GM23338 (cell line): ENCODE results near the gene LCOR. TPM values are rescaled to one million over a fixed set of nuclear protein-coding genes. Genes with fewer than 3 reads are reported as not detected.

Experiments used
- ATAC-seq: fragments of 200-7000 bp; cut with Tn5 transposase; 3 replicates; pipeline ENCODE4 v1.9.1; 2020
- DNase-seq: peaks from one replicate; pipeline ENCODE4 v3.0.0-alpha.2; 2015; ENCODE audit warnings: low spot score
- H2AFZ ChIP-seq: fragments of 200-600 bp; sonication (generic); 2 replicates; pipeline ENCODE4 v1.8.0; 2016; ENCODE audit warnings: antibody characterized with exemption, mild to moderate bottlenecking, moderate library complexity
- H3F3A ChIP-seq: fragments of 200-600 bp; sonication (generic); replicated peaks from 2 replicates; pipeline ENCODE4 v1.8.0; 2017; ENCODE audit warnings: antibody characterized with exemption, mixed run types, low read depth
- H3K27ac ChIP-seq: fragments of 200-600 bp; sonication (generic); 2 replicates; pipeline ENCODE4 v1.6.1; 2016; ENCODE audit warnings: low read depth
- H3K27me3 ChIP-seq: fragments of 200-600 bp; sonication (generic); 2 replicates; pipeline ENCODE4 v1.8.0; 2016; ENCODE audit warnings: mild to moderate bottlenecking, mixed run types, moderate library complexity; ENCODE audit not compliant: insufficient read depth
- H3K36me3 ChIP-seq: fragments of 200-600 bp; sonication (generic); 2 replicates; pipeline ENCODE4 v1.8.0; 2016; ENCODE audit warnings: mild to moderate bottlenecking; ENCODE audit not compliant: insufficient read depth
- H3K4me1 ChIP-seq: fragments of 200-600 bp; sonication (generic); 2 replicates; pipeline ENCODE4 v1.8.0; 2016; ENCODE audit warnings: mild to moderate bottlenecking, moderate library complexity; ENCODE audit not compliant: insufficient read depth
- H3K4me2 ChIP-seq: fragments of 200-600 bp; sonication (generic); 2 replicates; pipeline ENCODE4 v1.7.1; 2017; ENCODE audit warnings: mixed run types
- H3K4me3 ChIP-seq: fragments of 200-600 bp; sonication (generic); 2 replicates; pipeline ENCODE4 v1.6.1; 2016; ENCODE audit warnings: mixed run types
- H3K79me2 ChIP-seq: fragments of 200-600 bp; sonication (generic); replicated peaks from 2 replicates; pipeline ENCODE4 v1.8.0; 2017; ENCODE audit warnings: mild to moderate bottlenecking; ENCODE audit not compliant: insufficient read depth
- H3K9me2 ChIP-seq: fragments of 200-600 bp; sonication (generic); 2 replicates; pipeline ENCODE4 v1.8.0; 2017; ENCODE audit not compliant: insufficient read depth
- H4K20me1 ChIP-seq: fragments of 200-600 bp; sonication (generic); replicated peaks from 2 replicates; pipeline ENCODE4 v1.8.0; 2017; ENCODE audit warnings: mild to moderate bottlenecking; ENCODE audit not compliant: insufficient read depth
- H3K27ac Mint-ChIP-seq: 2 replicates; pipeline ENCODE4 v1.8.0; 2020; ENCODE audit warnings: inconsistent platforms, mild to moderate bottlenecking, moderate library complexity, mixed read lengths
- H3K27me3 Mint-ChIP-seq: 3 replicates; pipeline ENCODE4 v1.8.0; 2022; ENCODE audit warnings: low read depth, mild to moderate bottlenecking, moderate library complexity, mixed read lengths, inconsistent platforms; ENCODE audit not compliant: insufficient read depth, poor library complexity
- H3K36me3 Mint-ChIP-seq: 3 replicates; pipeline ENCODE4 v1.8.0; 2021; ENCODE audit warnings: low read depth, mild to moderate bottlenecking, inconsistent platforms, moderate library complexity, mixed read lengths
- H3K4me1 Mint-ChIP-seq: 3 replicates; pipeline ENCODE4 v1.8.0; 2020; ENCODE audit warnings: mild to moderate bottlenecking, inconsistent platforms, mixed read lengths
- H3K4me3 Mint-ChIP-seq: 3 replicates; pipeline ENCODE4 v1.8.0; 2021; ENCODE audit warnings: moderate library complexity, mild to moderate bottlenecking, inconsistent platforms, mixed read lengths
- H3K9me3 Mint-ChIP-seq: 3 replicates; pipeline ENCODE4 v1.8.0; 2020; ENCODE audit warnings: moderate library complexity, mild to moderate bottlenecking, inconsistent platforms, mixed read lengths
- NANOG ChIP-seq: IDR thresholded peaks from 2 replicates; pipeline ENCODE4 v1.6.1; 2016; ENCODE audit warnings: antibody characterized with exemption, borderline replicate concordance
- ZNF331 ChIP-seq: fragments of 250-450 bp; sonication (Bioruptor Pico); IDR thresholded peaks from 2 replicates; pipeline ENCODE4 v1.5.0; 2020; ENCODE audit warnings: low read depth, mild to moderate bottlenecking, moderate library complexity
- polyA plus RNA-seq: library from polyadenylated mRNA; unstranded; fragments of >200 nt; fragmentation: Nextera tagmentation; extraction: Ambion mirVana; gene quantifications from 2 replicates; pipeline ENCODE4 v1.2.1, GENCODE V29; 2016
- total RNA-seq: library from RNA; depleted of rRNA; stranded (reverse); fragments of >200 nt; shearing (Covaris generic); gene quantifications from 2 replicates; pipeline ENCODE4 v1.2.3, GENCODE V29; 2014
- TF ChIP-seq, protein P1 (sequence below), 2 experiments: fragments of 200-600 bp in 1 of 2; sonication (generic) in 1 of 2; conservative IDR thresholded peaks; 2 replicates each; pipeline versions ENCODE4 v1.5.1 to v1.6.1; 2016 to 2017; ENCODE audit warnings: antibody characterized with exemption in 2 of 2, low read depth in 2 of 2, mild to moderate bottlenecking in 2 of 2, moderate library complexity in 1 of 2
- TF ChIP-seq, protein P2 (sequence below): IDR thresholded peaks from one replicate; pipeline ENCODE4 v1.6.1; 2018; ENCODE audit warnings: antibody characterized with exemption; ENCODE audit not compliant: unreplicated experiment

Gene LCOR
- total and polyA plus RNA-seq, 2 experiments from 2014 or later = 6.9 to 14.9 TPM

DNA sequence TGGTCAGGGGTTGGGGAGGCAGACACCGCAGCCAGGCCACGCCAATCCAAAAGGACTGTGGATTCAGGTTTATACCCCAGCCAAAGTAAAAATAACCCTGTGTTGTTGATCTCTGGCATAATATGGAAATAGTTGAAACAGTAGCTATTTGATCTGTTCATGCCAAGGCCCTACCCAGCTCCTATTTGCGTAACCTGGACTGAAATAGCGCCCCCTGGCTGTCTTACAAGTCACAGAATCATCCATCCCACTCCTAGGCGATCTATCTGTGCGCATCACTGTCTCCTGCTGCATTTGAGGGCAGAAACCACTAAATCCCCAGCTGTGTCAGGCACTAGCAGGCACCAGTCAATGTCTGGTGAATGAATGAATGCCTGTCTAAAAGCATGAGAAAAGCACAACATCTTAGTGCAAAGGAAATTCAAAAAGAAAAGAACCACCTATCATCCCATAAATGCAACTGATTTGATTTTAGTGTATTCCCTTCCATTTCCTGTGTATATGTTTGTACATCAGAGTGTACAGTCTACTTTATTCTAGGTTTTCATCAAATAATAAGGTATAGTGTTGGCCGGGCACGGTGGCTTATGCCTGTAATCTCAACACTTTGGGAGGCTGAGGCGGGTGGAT lies 193.6 kb downstream of the LCOR start:
- H3K79me2 ChIP-seq = no peaks in the 10 kb centered on the region
- Mint-ChIP-seq H3K27ac (no peak overlapping the region), H3K9me3 (no peaks in the 10 kb centered on the region), H3K4me3 (no peak overlapping the region; the same call in 2 of the 3 replicates), H3K36me3 (no peaks in the 10 kb centered on the region), H3K4me1 (peaks cover 15% of the 10 kb centered on the region), H3K27me3 (peaks cover 19% of the 10 kb centered on the region)
- H3F3A ChIP-seq = no peaks in the 10 kb centered on the region
- ATAC-seq = peak; percentile 92
- peak overlapping the region; percentile 54 for H2AFZ ChIP-seq
- no peak overlapping the region for H3K4me3 ChIP-seq
- no peaks in the 10 kb centered on the region for H4K20me1 ChIP-seq
- no peaks in the 10 kb centered on the region for H3K27me3 ChIP-seq
- no peak overlapping the region for H3K4me2 ChIP-seq
- H3K36me3 ChIP-seq = no peaks in the 10 kb centered on the region
- H3K4me1 ChIP-seq = no peaks in the 10 kb centered on the region
- no peak overlapping the region for H3K27ac ChIP-seq
- peak; percentile 89 for DNase-seq
- TF ChIP-seq, protein P1, sequence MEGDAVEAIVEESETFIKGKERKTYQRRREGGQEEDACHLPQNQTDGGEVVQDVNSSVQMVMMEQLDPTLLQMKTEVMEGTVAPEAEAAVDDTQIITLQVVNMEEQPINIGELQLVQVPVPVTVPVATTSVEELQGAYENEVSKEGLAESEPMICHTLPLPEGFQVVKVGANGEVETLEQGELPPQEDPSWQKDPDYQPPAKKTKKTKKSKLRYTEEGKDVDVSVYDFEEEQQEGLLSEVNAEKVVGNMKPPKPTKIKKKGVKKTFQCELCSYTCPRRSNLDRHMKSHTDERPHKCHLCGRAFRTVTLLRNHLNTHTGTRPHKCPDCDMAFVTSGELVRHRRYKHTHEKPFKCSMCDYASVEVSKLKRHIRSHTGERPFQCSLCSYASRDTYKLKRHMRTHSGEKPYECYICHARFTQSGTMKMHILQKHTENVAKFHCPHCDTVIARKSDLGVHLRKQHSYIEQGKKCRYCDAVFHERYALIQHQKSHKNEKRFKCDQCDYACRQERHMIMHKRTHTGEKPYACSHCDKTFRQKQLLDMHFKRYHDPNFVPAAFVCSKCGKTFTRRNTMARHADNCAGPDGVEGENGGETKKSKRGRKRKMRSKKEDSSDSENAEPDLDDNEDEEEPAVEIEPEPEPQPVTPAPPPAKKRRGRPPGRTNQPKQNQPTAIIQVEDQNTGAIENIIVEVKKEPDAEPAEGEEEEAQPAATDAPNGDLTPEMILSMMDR (conservative IDR thresholded peaks at IDR 0.05; ENCODE audit: low read depth in 2 of 2) = peak; percentile 93
- no peak for TF ChIP-seq NANOG
- no peaks in the 10 kb centered on the region for H3K9me2 ChIP-seq

DNA sequence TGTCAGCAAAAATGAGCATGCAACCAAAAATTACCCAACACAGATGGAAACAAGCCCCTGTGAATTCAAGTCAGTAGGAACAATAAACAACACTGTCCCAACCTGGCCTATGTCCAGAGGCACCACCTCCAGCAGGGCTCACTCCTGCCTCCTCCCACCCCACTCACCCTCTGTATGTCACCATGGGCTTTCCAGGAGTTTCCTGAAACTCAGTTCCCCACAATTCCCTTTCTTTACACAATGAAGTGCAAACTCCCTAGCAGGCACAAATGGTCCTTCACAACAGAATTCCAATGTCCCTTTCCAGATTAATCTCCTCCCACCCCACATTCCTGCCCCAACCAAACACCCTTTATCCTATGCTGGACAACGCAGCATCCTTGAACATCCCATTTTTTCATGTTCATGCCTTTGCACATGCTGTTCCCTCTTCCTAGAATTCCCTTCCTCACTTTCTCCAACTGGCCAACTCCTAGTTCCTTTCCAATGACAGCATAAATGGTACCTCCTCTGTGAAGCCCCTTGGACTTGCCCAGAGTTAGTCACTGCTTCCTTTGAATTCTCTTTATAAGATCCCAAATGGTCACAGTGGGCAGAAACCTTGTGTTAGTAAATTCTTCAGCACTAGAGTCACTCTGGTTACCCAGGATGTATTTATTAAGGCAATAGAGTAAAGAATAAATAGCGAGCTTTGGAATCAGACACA lies 196.2 kb downstream of the LCOR start:
- no peaks in the 10 kb centered on the region for H3K27me3 ChIP-seq
- Mint-ChIP-seq H3K9me3 (no peaks in the 10 kb centered on the region), H3K4me3 (no peak overlapping the region), H3K27me3 (peaks cover 14% of the 10 kb centered on the region), H3K36me3 (no peaks in the 10 kb centered on the region), H3K27ac (no peak overlapping the region), H3K4me1 (peaks cover 26% of the 10 kb centered on the region)
- H3F3A ChIP-seq = no peaks in the 10 kb centered on the region
- no peaks in the 10 kb centered on the region for H4K20me1 ChIP-seq
- no peaks in the 10 kb centered on the region for H3K36me3 ChIP-seq
- TF ChIP-seq, protein P1 (conservative IDR thresholded peaks at IDR 0.05; ENCODE audit: low read depth in 2 of 2) = no peak
- TF ChIP-seq, protein P2, sequence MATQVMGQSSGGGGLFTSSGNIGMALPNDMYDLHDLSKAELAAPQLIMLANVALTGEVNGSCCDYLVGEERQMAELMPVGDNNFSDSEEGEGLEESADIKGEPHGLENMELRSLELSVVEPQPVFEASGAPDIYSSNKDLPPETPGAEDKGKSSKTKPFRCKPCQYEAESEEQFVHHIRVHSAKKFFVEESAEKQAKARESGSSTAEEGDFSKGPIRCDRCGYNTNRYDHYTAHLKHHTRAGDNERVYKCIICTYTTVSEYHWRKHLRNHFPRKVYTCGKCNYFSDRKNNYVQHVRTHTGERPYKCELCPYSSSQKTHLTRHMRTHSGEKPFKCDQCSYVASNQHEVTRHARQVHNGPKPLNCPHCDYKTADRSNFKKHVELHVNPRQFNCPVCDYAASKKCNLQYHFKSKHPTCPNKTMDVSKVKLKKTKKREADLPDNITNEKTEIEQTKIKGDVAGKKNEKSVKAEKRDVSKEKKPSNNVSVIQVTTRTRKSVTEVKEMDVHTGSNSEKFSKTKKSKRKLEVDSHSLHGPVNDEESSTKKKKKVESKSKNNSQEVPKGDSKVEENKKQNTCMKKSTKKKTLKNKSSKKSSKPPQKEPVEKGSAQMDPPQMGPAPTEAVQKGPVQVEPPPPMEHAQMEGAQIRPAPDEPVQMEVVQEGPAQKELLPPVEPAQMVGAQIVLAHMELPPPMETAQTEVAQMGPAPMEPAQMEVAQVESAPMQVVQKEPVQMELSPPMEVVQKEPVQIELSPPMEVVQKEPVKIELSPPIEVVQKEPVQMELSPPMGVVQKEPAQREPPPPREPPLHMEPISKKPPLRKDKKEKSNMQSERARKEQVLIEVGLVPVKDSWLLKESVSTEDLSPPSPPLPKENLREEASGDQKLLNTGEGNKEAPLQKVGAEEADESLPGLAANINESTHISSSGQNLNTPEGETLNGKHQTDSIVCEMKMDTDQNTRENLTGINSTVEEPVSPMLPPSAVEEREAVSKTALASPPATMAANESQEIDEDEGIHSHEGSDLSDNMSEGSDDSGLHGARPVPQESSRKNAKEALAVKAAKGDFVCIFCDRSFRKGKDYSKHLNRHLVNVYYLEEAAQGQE = no peak
- no peak for TF ChIP-seq ZNF331 (CRISPR knock-in tag)
- no peak overlapping the region for H3K27ac ChIP-seq
- ATAC-seq = no peak
- no peaks in the 10 kb centered on the region for H3K79me2 ChIP-seq
- DNase-seq = no peak
- H3K4me1 ChIP-seq = peaks cover 11% of the 10 kb centered on the region
- H2AFZ ChIP-seq = no peak overlapping the region
- H3K9me2 ChIP-seq = no peaks in the 10 kb centered on the region
- H3K4me3 ChIP-seq = no peak overlapping the region
- no peak overlapping the region for H3K4me2 ChIP-seq
